ENCODE measurements around the gene GRIK3.

Gene GRIK3

DNA sequence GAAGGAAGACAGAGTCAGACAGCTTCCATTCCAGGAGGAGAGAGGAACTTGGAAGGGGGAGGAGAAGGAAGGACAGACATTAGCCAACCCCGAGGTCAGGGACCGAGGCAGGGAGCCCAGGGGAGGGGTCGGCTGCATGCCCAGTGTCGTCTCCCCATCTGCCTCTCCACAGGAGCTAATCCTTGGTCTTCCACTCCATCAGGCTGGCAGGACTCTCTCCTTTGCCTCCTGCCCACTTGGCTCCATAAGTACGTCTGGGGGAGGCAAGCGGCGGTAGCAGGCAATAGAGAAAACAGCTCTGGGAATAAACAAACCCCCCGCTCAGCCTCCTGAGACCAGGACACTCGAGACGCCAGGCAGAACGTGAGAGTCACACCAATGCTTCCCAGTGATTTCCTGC lies 71.3 kb downstream of the GRIK3 start:
- H3K9me3 ChIP-seq (ENCODE audit: insufficient read depth, low read depth, low read length): no peaks in the 10 kb centered on the region
- H3K79me2 ChIP-seq (ENCODE audit: insufficient read depth, low read length): no peaks in the 10 kb centered on the region
- no peaks in the 10 kb centered on the region for H3K36me3 ChIP-seq (ENCODE audit: insufficient read depth, low read length)
- H3F3A ChIP-seq (ENCODE audit: low read depth): no peaks in the 10 kb centered on the region
- H3K4me1 ChIP-seq (ENCODE audit: insufficient read depth, low read length, poor library complexity, severe bottlenecking): no peaks in the 10 kb centered on the region
- H4K20me1 ChIP-seq (ENCODE audit: insufficient read depth, low read length, poor library complexity, severe bottlenecking): no peaks in the 10 kb centered on the region
- TF ChIP-seq, protein P1, sequence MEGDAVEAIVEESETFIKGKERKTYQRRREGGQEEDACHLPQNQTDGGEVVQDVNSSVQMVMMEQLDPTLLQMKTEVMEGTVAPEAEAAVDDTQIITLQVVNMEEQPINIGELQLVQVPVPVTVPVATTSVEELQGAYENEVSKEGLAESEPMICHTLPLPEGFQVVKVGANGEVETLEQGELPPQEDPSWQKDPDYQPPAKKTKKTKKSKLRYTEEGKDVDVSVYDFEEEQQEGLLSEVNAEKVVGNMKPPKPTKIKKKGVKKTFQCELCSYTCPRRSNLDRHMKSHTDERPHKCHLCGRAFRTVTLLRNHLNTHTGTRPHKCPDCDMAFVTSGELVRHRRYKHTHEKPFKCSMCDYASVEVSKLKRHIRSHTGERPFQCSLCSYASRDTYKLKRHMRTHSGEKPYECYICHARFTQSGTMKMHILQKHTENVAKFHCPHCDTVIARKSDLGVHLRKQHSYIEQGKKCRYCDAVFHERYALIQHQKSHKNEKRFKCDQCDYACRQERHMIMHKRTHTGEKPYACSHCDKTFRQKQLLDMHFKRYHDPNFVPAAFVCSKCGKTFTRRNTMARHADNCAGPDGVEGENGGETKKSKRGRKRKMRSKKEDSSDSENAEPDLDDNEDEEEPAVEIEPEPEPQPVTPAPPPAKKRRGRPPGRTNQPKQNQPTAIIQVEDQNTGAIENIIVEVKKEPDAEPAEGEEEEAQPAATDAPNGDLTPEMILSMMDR (conservative IDR thresholded peaks at IDR 0.05; ENCODE audit: low read length): no peak
- TF ChIP-seq EZH2phosphoT487 (IDR thresholded peaks at IDR 0.05; ENCODE audit: borderline replicate concordance): no peak
- no peaks in the 10 kb centered on the region for H3K9me2 ChIP-seq (replicated peaks; ENCODE audit: low read depth, low read length)
- H3K4me3 ChIP-seq (ENCODE audit: low read length, poor library complexity, severe bottlenecking): no peak overlapping the region
- no peaks in the 10 kb centered on the region for H3K27me3 ChIP-seq (ENCODE audit: insufficient read depth, low read length, poor library complexity, severe bottlenecking)
- H3K4me2 ChIP-seq (ENCODE audit: low read depth, low read length, poor library complexity, severe bottlenecking): no peak overlapping the region
- no peak overlapping the region for H3K9ac ChIP-seq (ENCODE audit: low read depth, low read length, poor library complexity, severe bottlenecking)
- no peak overlapping the region for H2AFZ ChIP-seq (ENCODE audit: low read length)

DNA sequence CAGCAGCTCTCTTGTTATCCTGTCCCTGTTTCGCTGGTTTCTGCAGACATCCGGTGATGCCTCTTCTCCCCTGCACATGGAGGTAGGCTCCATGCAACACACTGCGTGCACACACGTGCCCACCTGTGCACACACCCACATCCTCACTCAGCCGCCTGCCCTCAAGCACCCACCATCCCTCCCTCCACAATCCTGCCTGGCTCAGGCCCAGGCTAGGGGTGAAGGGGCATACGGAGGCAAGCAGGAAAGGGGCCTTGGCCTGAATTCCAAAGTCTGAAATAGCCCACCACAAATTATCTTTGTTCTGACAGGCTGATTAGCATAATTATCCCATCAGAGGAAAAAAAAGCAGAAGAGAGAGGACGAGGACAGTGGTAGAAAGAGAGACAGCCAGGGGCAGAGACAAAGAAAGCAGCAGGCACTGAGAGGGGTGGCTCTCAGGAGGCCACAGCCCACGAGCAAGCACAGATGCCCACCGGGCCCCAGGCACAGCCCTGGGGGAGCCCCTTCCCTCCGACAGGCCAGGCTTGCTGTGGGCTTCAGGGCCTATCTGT lies 73.2 kb downstream of the GRIK3 start:
- H2AFZ ChIP-seq (ENCODE audit: low read length): no peak overlapping the region
- H3K27me3 ChIP-seq (ENCODE audit: insufficient read depth, low read length, poor library complexity, severe bottlenecking): no peaks in the 10 kb centered on the region
- H3K4me2 ChIP-seq (ENCODE audit: low read depth, low read length, poor library complexity, severe bottlenecking): no peak overlapping the region
- H3K36me3 ChIP-seq (ENCODE audit: insufficient read depth, low read length): no peaks in the 10 kb centered on the region
- H3K9me2 ChIP-seq (replicated peaks; ENCODE audit: low read depth, low read length): no peaks in the 10 kb centered on the region
- no peak overlapping the region for H3K4me3 ChIP-seq (ENCODE audit: low read length, poor library complexity, severe bottlenecking)
- no peaks in the 10 kb centered on the region for H4K20me1 ChIP-seq (ENCODE audit: insufficient read depth, low read length, poor library complexity, severe bottlenecking)
- H3K9ac ChIP-seq (ENCODE audit: low read depth, low read length, poor library complexity, severe bottlenecking): no peak overlapping the region
- no peak for TF ChIP-seq EZH2phosphoT487 (IDR thresholded peaks at IDR 0.05; ENCODE audit: borderline replicate concordance)
- TF ChIP-seq, protein P1 (conservative IDR thresholded peaks at IDR 0.05; ENCODE audit: low read length): no peak
- no peaks in the 10 kb centered on the region for H3K4me1 ChIP-seq (ENCODE audit: insufficient read depth, low read length, poor library complexity, severe bottlenecking)
- no peaks in the 10 kb centered on the region for H3K79me2 ChIP-seq (ENCODE audit: insufficient read depth, low read length)
- no peaks in the 10 kb centered on the region for H3K9me3 ChIP-seq (ENCODE audit: insufficient read depth, low read depth, low read length)
- no peaks in the 10 kb centered on the region for H3F3A ChIP-seq (ENCODE audit: low read depth)

DNA sequence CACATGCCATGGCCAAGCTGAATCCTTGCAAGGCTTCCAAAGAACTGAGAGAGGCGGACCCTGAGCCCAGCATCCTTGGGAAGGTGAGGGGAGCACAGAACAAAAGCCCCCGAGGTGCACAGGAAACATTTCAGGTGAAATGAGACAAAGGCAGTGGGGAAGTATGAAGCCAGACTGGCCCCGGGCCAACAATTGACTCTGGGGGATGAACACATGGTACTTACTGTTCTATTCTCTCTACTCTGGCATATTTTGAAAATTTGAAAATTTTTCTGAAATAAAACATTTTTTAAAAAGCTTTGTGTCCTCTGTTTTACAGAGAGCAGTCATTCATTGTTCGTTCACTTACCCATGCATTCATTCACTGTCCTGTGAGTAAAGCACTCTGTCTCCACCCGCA lies 77.7 kb downstream of the GRIK3 start:
- TF ChIP-seq, protein P1 (conservative IDR thresholded peaks at IDR 0.05; ENCODE audit: low read length): no peak
- no peak for TF ChIP-seq EZH2phosphoT487 (IDR thresholded peaks at IDR 0.05; ENCODE audit: borderline replicate concordance)
- H3K9me2 ChIP-seq (replicated peaks; ENCODE audit: low read depth, low read length): no peaks in the 10 kb centered on the region
- no peak overlapping the region for H3K4me2 ChIP-seq (ENCODE audit: low read depth, low read length, poor library complexity, severe bottlenecking)
- no peaks in the 10 kb centered on the region for H3K27me3 ChIP-seq (ENCODE audit: insufficient read depth, low read length, poor library complexity, severe bottlenecking)
- H3K4me1 ChIP-seq (ENCODE audit: insufficient read depth, low read length, poor library complexity, severe bottlenecking): no peaks in the 10 kb centered on the region
- H4K20me1 ChIP-seq (ENCODE audit: insufficient read depth, low read length, poor library complexity, severe bottlenecking): no peaks in the 10 kb centered on the region
- no peak overlapping the region for H3K4me3 ChIP-seq (ENCODE audit: low read length, poor library complexity, severe bottlenecking)
- no peaks in the 10 kb centered on the region for H3K36me3 ChIP-seq (ENCODE audit: insufficient read depth, low read length)
- no peaks in the 10 kb centered on the region for H3K79me2 ChIP-seq (ENCODE audit: insufficient read depth, low read length)
- no peaks in the 10 kb centered on the region for H3K9me3 ChIP-seq (ENCODE audit: insufficient read depth, low read depth, low read length)
- H3K9ac ChIP-seq (ENCODE audit: low read depth, low read length, poor library complexity, severe bottlenecking): no peak overlapping the region
- no peaks in the 10 kb centered on the region for H3F3A ChIP-seq (ENCODE audit: low read depth)
- H2AFZ ChIP-seq (ENCODE audit: low read length): no peak overlapping the region

Data from Loucy (cell line).